ENCODE results near the gene ADAMTS2.

Gene ADAMTS2

GRCh38 chr5:179371121-179371510, 25.9 kb upstream of the ADAMTS2 start:
- no peak for TF ChIP-seq CTCF (conservative IDR thresholded peaks at IDR 0.05; ENCODE audit: low read depth, low read length)
- DNase-seq (ENCODE audit: low read depth): no peak
- H3K4me3 ChIP-seq (ENCODE audit: low read depth, low read length): no peak overlapping the region

GRCh38 chr5:179370490-179371120, 25.3 kb upstream of the ADAMTS2 start:
- no peak for TF ChIP-seq CTCF (conservative IDR thresholded peaks at IDR 0.05; ENCODE audit: low read depth, low read length)
- DNase-seq (ENCODE audit: low read depth): no peak
- no peak overlapping the region for H3K4me3 ChIP-seq (ENCODE audit: low read depth, low read length)

DNA sequence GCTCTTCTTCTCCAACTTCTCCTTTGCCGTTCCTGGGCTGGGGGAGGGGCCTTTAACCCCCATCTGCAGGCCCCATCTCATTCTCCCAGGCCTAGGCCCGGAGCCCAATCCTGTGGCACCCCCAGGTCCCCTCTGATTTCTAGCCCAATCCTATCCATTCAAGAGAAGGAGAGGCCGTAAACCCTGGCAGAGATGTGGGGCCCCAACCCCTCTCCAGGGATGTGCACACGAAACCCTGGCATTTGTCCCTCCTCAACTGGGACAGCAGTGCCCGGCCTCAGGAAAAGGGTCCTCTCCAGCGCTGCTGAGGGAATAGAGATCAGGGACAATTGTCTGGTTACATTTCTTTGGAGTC, 24.2 kb upstream of the ADAMTS2 start:
- DNase-seq (ENCODE audit: low read depth): no peak
- no peak for TF ChIP-seq CTCF (conservative IDR thresholded peaks at IDR 0.05; ENCODE audit: low read depth, low read length)
- no peak overlapping the region for H3K4me3 ChIP-seq (ENCODE audit: low read depth, low read length)

DNA sequence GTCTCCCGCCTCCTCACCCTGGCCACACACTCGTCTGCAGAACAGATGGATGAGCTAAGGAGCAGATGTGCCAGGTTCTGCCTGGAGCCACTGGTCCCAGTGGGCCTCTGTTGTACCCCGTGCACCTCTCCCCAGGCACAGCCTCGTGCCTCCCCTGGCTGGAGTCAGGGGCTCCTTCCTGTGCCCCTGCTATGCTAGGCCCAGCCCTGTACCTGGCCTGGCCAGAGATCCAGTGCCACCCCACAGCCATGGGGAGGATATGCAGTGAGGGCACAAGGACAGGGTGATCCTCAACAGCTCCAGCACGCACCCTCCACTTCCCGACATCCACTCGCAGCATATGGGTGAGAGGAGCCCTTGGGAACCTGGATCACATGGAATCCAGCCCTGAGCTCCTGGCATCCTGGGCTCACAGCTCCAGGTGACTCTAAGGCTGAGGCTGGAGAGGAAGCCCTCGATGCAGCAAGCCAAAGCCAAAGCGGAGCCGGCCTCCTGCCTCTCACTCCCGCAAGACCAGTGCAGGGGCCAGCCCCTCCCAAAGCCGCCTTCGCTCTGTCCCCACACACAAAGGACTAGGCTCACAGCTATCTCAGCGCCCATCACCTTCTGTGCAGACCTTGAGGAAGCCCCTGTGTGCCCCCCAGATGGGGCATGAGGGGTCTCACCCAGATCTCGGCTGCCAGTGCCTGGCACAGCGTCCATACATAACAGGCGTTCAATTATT, 23.7 kb upstream of the ADAMTS2 start:
- no peak for DNase-seq (ENCODE audit: low read depth)
- no peak for TF ChIP-seq CTCF (conservative IDR thresholded peaks at IDR 0.05; ENCODE audit: low read depth, low read length)
- H3K4me3 ChIP-seq (ENCODE audit: low read depth, low read length): no peak overlapping the region

DNA sequence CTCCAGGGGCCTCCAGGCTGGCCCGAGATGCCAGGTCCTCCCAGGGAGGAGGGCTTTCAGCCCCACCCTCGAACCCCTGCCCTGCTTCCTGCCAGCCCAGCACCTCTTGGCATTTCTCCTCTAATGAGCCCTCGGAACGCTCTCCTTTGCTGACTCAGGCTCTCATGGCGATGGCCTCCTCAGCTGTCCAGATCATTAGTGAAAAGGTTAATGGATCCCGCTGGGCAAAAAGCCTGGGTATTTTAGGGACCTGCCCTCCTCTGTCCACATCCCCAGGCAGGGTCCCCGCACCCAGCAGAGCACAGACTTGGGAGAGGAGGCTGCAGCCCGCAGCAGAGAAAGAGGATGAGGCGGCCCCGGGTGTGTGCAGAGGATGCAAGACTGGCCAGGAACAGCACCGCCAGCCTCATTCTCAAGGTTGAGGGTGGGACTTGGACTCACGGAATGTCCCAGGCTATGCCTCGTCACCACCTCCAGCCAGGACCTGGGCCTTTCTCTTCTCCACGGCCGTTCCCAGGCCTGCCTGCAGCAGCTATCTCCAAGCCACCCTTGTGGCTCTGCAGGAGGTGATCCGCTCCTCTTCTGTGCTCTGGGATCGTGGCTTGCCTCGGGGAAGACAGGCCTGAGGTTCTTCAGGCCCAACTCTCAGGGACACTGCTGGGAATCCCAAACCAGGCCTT, 23.0 kb upstream of the ADAMTS2 start:
- TF ChIP-seq CTCF (conservative IDR thresholded peaks at IDR 0.05; ENCODE audit: low read depth, low read length): no peak
- DNase-seq (ENCODE audit: low read depth): no peak
- no peak overlapping the region for H3K4me3 ChIP-seq (ENCODE audit: low read depth, low read length)

DNA sequence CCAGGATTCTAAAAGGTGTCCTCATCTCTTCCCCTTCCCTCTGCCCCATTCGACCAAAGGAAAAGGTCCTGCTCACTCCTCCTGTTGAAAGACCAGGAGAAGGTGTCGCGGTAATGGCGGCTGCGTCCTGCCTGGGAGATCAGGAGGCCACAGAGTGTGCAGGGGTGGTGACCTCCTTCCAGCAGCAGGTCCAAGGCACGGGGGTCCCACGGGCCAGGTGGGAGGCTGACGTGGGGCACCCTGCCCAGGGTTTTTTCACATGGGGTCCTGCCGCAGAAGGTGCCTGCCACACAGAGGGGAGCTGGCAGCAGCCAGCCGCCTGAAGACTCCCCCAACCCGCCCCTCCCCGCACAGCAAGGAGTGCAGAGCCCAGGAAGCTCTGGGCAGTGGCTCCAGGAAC, 22.2 kb upstream of the ADAMTS2 start:
- H3K4me3 ChIP-seq (ENCODE audit: low read depth, low read length): no peak overlapping the region
- no peak for DNase-seq (ENCODE audit: low read depth)
- no peak for TF ChIP-seq CTCF (conservative IDR thresholded peaks at IDR 0.05; ENCODE audit: low read depth, low read length)

All from choroid plexus epithelial cell (primary cell).